HG03159 (cell line): ENCODE data around the gene BTG4.

Experiments
- ATAC-seq: cut with Tn5 transposase; IDR thresholded peaks from one replicate; pipeline ENCODE4 v1.9.1; 2021; ENCODE audit warnings: mild to moderate bottlenecking, moderate library complexity; ENCODE audit not compliant: unreplicated experiment

The BTG4 gene

GRCh38 chr11:111537336-111537860 is 25.2 kb upstream of the BTG4 start:
- ATAC-seq = no peak

DNA sequence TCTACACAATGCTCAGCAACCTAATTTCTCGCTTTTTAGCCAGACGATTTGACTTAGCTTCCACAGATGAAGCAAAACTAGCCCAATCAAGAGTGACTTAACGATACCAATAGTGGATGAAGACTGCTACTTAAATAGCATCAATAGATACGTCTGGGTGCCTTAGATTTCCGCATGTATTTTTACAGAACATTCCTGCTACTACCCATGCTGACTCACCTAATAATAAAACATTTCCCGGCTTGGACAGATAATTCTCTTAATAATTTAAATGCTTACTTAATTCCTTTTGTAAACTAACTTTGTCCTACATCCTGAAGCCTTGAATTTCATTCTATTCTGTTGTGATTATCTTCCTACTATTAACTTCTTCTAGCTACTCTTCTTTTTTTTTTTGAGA is 23.1 kb upstream of the BTG4 start:
- ATAC-seq = no peak

GRCh38 chr11:111532365-111532709 is 20.2 kb upstream of the BTG4 start:
- no peak for ATAC-seq

DNA sequence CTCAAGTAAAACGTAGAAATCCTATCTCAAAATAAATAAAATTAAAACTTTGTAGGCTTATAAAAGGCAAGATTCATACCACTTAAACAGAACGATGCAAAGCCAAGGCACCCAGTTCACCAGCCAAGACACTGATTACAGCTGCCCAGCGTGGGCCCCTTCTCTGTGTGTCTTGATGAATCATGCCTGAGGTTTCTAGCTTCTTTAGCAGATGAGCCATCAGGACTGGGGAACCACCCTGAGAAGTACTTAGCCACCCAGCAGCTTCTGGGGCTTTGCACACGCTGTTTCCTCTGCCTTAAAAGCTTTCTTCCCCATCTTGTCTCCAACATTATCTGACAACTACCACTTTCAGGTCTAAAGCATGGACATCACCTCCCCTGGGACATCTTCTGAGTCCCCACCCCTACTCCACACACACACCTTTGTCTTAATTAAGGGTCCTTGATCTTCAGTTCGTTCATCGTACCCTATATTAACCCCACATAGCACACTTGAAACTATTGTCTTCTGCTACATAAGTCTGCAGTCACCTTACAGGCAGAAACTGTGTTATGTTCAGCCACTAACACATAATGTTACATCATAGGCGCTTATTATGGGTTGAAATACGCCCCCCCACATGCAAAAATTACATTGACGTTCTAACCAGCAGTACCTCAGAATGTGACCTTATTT is 19.6 kb upstream of the BTG4 start:
- peak; percentile 61 for ATAC-seq

DNA sequence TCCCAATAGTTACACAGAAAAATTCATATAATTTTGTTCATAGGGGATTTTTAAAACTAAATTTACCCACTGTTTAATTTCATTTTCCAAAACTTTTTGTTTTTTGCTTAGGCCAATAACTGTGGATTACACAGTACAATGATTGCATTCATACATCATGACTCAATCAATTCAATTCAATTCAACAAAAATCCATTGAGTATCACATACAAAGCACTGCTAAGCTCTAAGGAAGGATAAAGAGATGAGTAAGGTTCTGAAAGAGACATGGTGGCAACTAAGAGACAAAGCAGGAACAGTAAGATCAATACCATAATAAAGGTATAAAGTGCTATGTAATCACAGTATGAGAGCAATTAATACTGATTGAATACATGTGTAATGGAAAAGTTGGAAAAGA is 18.9 kb upstream of the BTG4 start:
- ATAC-seq = no peak

- ATAC-seq = no peak
These were observed 17.9 kb upstream of the BTG4 start for GRCh38 chr11:111530091-111530490.

GRCh38 chr11:111528557-111528956 is 16.4 kb upstream of the BTG4 start:
- no peak for ATAC-seq

DNA sequence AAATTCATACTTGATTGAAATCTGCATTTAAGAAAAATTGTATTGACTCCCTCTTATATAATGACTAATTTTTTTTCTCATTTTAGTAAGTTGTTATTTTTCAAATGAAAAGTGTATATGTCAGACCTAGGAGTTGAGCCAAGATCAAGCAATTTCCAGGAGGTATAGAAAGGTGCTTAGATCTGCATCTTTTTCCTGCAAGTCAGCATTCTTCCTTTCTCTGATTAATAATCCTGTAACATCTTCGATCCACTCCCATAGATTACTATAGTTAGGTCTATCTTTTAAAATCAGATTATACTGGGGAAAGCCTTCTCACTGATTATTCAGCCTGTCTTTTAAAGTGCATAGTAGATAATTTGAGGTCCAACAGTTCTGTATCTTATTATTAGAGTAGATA is 15.1 kb upstream of the BTG4 start:
- ATAC-seq = no peak

- ATAC-seq = no peak
These were observed 14.3 kb upstream of the BTG4 start for GRCh38 chr11:111526501-111526900.

GRCh38 chr11:111525456-111525855 is 13.3 kb upstream of the BTG4 start:
- no peak for ATAC-seq

DNA sequence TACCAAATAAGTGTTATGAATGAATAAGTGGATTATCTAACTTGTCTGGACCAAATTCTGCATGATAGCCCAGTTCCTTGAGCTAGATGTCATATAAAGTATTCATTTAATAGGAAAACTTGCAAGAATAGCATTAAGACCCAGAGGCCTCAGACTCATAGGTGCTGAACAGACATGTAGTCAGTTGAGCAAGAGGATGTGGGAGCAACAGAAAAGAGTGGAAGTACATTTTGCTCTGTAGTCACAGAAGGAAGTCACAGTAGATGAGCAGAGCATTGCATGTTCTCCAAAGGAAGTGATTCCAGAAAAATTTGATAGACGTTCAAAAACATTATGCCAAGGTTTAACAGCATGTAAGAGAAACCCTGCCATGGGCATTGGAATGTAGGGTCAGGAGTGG is 11.9 kb upstream of the BTG4 start:
- no peak for ATAC-seq

DNA sequence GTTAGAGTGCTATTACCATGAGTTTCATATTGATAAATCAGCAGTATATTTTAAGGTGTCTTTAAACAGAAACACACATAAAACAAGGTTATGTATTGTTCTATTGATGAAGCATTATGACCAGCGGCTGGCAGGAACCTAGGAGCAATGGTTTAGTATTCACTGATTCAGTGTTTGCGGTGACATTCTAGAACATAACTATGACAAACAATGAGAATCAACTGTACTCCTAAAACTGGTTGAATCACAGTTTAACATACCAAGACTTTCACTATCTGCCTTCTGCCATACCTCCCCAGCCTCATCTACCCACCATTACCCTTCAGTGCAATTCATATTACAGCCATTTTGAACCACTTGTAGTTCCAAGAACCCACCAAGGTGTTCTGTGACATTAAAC is 11.2 kb upstream of the BTG4 start:
- ATAC-seq = no peak

DNA sequence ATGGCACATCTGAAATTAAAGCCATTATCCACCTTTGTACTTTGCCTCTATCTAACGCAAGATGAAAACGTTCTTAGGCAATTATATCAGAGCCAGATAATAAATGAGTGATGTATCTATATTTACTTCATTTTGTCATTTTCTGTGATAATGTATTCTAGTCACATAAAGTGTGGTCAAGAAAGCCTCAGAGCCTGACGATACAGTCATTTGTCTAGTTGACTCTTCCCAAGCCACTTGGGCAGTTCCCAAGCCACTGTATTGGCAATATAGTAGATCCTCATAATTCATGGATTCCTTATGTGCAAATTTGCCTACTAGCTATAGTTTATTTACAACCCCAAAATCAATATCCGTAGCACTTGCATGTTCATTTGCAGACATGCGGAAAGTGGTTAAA is 10.2 kb upstream of the BTG4 start:
- ATAC-seq = no peak

DNA sequence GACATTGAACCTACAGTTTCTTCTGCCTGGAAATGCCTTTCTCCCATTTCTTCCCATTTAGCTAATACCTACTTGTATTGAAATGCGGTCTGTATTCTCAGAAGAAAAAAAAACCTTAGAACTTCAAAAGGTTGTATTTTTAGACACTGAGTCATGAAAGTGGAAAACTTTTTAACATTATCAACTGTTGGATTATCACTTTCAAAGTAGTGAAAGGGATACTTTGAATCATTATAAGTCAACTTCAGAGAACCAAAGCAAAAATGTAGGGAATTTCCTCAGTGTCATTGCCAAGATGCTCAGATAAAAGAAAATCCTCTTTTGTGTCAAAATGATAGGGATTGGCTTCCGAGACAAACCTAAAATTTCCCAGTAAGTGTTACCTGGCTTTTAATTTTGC is 8.9 kb upstream of the BTG4 start:
- ATAC-seq = no peak

- ATAC-seq = no peak
These were observed 8.4 kb upstream of the BTG4 start for GRCh38 chr11:111520560-111520959.

DNA sequence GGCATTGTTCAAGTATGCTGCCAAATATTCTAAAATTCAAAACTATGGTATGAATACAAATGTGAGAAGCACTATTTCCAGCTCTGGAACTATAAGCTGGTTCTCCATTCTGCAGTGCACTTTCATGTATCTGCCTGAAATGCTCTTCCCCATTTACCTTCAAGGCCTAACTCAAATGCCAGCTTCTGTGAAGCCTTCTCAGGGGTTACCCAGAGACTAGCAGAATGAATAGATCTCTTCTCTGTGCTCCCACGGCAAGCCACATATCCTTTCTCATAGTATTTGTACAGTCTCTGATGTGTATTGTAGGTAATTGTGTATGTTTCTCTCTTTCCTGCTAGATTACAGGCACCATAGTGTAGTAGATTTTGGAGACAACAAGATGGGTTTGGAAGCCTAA is 6.5 kb upstream of the BTG4 start:
- no peak for ATAC-seq

GRCh38 chr11:111515591-111515990 is 3.4 kb upstream of the BTG4 start:
- ATAC-seq = no peak

GRCh38 chr11:111514216-111515031 is 2.2 kb upstream of the BTG4 start, which contains the start of gene HOATZ:
Gene HOATZ, plus strand, starts transcription at chr11:111514778. Its CDS starts 7 bp downstream, at chr11:111514785.
- ATAC-seq = no peak

GRCh38 chr11:111513240-111513605 is 1.0 kb upstream of the BTG4 start:
- no peak for ATAC-seq

DNA sequence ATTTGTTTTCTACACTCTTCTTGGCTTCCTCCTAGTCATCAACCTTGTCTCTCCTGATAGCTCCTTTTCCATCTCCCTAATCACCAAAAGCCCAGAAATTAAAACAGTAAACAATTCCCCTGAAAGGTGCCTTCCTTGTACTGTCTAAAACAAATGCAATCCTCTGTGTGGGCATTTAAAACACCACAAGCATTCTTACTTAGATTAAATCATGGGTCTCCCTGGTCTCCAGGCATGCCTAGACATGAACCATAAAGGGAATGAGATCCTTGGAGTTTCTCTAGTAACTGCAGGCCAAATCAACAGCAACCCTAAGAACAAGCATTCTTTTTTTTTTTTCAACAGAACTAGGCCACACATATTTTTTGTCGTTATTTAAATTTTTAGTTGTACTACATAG is 1.9 kb downstream of the BTG4 start:
- no peak for ATAC-seq

- no peak for ATAC-seq
These were observed 9.6 kb downstream of the BTG4 start for GRCh38 chr11:111502611-111503010.

DNA sequence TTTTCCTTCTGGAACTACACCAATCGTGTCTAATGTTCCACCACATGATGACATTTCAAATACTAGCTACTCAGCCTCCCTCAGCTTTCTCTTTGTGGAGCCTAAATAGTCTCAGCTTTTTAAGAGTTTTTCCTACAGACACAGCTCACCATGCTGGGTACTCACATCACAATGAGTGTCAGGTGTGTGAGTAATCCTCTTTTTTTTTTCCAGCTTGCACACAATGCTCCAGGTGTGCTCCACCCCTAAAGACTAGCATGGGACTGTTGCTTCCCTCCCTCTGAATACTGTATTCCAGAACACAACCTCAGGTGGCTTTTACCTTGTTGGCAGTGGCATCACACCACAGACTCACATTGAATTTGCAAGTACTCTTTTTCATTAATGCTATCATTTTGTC is 11.7 kb downstream of the BTG4 start:
- ATAC-seq = no peak
